HG02623 (cell line): ENCODE measurements around the gene C1orf159.

Source experiments
- ATAC-seq: cut with Tn5 transposase; IDR thresholded peaks from one replicate; pipeline ENCODE4 v1.9.1; 2021; ENCODE audit warnings: moderate library complexity; ENCODE audit not compliant: unreplicated experiment

The C1orf159 gene

DNA sequence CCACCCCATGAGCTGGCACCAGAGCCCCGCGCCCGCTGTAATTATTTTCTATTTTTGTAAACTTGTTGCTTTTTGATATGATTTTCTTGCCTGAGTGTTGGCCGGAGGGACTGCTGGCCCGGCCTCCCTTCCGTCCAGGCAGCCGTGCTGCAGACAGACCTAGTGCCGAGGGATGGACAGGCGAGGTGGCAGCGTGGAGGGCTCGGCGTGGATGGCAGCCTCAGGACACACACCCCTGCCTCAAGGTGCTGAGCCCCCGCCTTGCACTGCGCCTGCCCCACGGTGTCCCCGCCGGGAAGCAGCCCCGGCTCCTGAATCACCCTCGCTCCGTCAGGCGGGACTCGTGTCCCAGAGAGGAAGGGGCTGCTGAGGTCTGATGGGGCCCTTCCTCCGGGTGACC lies 60.9 kb downstream of the C1orf159 start:
- no peak for ATAC-seq

DNA sequence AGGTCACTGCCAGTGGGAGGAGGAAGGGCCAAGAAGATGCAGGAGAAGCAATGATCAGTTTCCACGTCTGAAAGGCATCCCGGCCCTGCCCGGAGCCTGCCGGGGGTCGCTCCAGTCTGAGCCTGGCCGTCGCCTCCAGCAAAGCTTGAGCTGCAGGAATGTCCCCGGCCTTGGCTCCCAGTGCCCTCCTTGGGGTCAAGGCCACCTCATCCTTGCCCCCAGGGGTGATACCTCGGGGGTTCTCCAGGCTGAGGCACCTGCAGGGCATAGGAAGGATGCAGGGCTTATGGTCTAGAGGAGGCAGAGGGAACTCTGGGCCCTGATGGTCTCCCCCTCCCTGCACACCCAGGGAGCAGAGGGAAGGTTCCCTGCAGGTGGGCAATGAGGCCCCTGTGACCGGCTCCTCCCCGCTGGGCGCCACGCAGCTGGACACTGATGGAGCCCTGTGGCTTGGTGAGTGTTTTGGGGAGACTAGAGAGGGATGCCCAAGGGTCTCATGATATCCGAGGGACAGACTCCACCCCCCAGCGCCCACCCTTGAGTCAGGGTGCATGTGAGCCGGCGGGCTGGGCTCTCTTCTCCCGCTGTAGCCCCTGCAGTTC lies 61.7 kb downstream of the C1orf159 start:
- no peak for ATAC-seq

- no peak for ATAC-seq
Observed at GRCh38 chr1:1053682-1054081, 62.2 kb downstream of the C1orf159 start.

DNA sequence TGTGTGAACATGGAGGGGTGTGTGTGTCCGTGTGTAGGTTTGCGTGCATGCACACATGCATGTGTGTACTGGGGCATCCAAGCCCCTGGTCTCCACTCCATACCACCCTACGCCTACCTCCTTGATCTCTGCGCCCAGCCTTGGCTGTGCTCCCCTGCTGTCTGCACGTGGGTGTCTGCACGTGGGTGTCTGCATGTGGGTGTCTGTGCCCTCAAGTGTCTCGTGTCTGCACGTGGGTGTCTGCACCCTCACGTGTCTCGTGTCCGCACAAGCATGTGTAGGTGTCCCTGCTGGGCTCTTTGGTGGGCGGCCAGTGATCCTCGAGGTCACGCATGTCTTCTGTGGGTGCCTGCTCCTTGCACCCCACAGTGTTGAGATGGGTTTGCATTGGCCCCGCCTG lies 62.9 kb downstream of the C1orf159 start:
- no peak for ATAC-seq

GRCh38 chr1:1052003-1052840 lies 63.7 kb downstream of the C1orf159 start:
- no peak for ATAC-seq

- no peak for ATAC-seq
Observed at GRCh38 chr1:1051127-1051810, 64.6 kb downstream of the C1orf159 start.

DNA sequence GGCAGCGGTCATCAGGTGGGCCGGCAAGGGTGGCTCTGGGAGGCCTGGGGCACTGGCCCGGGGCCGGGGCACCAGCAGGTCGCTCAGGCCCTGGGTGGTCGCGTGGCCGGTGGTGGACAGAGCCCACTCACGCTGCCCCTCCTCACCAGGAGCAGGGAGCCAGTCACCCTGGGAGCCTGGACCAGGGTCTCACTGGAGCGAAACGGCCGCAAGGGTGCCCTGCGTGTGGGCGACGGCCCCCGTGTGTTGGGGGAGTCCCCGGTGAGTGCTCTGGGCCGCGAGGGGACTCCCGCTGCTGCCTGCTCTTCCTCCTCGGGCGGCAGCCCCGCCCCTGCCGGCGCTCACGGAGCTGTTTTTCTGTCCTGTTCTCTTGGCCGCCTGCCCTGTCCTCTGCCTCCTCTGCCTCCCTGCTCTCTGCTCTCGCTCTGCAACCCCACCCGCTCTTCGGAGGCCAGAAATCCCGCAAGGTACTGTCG lies 65.3 kb downstream of the C1orf159 start:
- ATAC-seq: no peak

DNA sequence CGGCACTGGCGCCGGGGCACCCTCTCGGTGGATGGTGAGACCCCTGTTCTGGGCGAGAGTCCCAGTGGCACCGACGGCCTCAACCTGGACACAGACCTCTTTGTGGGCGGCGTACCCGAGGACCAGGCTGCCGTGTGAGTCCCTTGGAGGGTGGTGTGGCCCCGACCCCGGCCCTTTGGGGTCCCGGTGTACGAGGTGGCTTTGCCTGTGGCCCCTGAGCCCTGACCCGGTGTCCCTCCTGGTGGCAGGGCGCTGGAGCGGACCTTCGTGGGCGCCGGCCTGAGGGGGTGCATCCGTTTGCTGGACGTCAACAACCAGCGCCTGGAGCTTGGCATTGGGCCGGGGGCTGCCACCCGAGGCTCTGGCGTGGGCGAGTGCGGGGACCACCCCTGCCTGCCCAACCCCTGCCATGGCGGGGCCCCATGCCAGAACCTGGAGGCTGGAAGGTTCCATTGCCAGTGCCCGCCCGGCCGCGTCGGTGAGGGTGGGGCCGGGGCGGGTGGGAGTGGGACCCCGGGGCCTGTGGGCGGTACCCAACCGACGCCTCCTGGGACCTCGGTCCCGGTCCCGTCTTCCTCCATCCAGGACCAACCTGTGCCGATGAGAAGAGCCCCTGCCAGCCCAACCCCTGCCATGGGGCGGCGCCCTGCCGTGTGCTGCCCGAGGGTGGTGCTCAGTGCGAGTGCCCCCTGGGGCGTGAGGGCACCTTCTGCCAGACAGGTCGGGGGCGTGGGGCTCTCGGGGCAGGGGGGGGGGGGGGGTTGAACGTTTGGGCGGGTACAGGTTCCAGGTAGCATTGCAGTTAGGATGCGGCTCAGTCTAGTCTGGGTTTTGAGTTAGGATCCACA lies 66.3 kb downstream of the C1orf159 start:
- ATAC-seq: no peak

DNA sequence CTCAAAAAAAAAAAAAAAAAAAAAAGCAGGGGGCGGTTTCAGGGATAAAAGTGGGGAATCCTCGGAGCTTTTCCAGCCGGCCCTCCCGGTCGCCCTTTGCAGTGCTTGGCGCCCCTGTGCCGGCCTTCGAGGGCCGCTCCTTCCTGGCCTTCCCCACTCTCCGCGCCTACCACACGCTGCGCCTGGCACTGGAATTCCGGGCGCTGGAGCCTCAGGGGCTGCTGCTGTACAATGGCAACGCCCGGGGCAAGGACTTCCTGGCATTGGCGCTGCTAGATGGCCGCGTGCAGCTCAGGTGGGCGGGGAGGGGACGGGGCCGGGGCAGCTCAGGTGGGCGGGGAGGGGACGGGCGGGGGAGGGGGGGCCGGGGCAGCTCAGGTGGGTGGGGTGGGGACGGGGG lies 67.1 kb downstream of the C1orf159 start:
- ATAC-seq: no peak

DNA sequence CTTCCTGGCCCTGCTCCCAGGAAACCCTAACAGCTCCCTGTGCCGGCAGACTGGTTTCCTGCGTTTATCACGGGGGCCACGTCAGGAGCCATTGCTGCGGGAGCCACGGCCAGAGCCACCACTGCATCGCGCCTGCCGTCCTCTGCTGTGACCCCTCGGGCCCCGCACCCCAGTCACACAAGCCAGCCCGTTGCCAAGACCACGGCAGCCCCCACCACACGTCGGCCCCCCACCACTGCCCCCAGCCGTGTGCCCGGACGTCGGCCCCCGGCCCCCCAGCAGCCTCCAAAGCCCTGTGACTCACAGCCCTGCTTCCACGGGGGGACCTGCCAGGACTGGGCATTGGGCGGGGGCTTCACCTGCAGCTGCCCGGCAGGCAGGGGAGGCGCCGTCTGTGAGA lies 67.9 kb downstream of the C1orf159 start:
- no peak for ATAC-seq

- no peak for ATAC-seq
Observed at GRCh38 chr1:1047407-1047806, 68.5 kb downstream of the C1orf159 start.

- ATAC-seq: no peak
Observed at GRCh38 chr1:1046767-1047166, 69.1 kb downstream of the C1orf159 start.

DNA sequence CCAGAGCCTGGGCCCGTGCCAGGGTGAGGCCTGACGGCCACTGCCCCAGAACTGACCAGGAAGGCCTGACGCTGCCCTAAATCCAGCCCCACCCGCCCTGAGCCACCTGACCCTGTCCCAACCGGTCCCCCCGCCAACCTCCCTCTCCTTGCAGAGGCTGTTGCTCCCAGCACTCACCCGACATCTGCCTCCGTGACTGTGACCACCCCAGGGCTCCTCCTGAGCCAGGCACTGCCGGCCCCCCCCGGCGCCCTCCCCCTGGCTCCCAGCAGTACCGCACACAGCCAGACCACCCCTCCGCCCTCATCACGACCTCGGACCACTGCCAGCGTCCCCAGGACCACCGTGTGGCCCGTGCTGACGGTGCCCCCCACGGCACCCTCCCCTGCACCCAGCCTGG lies 69.6 kb downstream of the C1orf159 start:
- no peak for ATAC-seq

DNA sequence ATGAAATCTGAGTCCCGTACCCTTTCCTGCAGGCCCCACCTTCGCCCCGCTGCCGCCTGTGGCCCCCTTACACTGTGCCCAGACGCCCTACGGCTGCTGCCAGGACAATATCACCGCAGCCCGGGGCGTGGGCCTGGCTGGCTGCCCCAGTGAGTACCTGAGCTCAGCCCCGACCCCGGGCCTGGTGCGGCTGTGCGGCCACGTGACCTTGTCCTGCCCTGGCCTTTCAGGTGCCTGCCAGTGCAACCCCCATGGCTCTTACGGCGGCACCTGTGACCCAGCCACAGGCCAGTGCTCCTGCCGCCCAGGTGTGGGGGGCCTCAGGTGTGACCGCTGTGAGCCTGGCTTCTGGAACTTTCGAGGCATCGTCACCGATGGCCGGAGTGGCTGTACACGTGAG lies 70.8 kb downstream of the C1orf159 start:
- no peak for ATAC-seq

DNA sequence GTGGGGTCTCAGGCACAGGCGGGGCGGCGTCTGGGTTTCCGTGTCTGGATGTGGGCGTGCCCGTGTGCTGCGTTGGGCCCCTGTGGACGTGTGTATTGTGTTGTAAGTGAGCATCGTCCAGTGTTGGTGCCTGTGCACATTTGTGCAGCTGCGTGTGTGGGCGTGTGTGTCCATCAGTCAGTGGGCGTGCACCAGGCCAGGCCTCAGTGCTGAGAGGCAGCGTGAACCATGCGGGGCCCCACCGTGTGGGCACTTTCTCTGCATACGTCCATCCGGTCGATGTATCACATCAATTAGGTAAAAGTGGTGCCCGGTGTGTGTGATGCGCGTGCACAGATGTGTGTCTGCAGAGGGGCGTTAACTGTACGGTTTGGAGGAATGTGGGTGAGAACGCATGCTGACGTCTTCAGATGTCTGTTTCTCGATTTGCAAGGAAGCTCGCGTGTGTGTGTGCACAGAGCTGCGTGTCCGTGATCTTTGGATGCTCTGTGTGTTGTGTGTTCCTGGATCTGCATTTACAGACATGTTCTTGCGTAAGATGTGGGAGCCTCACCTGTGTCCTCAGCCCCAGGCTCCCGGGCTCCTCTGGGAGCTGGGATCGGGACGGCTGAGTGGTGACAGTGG lies 71.3 kb downstream of the C1orf159 start:
- ATAC-seq: no peak

DNA sequence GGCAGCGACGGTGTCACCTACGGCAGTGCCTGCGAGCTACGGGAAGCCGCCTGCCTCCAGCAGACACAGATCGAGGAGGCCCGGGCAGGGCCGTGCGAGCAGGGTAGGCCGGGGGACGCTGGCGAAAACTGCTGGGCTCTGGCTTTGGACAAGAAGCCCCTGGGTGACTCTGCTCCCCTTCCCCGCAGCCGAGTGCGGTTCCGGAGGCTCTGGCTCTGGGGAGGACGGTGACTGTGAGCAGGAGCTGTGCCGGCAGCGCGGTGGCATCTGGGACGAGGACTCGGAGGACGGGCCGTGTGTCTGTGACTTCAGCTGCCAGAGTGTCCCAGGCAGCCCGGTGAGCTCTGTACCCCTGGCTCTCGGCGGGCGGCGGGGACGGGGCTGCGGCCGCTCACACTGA lies 72.0 kb downstream of the C1orf159 start:
- ATAC-seq: no peak

DNA sequence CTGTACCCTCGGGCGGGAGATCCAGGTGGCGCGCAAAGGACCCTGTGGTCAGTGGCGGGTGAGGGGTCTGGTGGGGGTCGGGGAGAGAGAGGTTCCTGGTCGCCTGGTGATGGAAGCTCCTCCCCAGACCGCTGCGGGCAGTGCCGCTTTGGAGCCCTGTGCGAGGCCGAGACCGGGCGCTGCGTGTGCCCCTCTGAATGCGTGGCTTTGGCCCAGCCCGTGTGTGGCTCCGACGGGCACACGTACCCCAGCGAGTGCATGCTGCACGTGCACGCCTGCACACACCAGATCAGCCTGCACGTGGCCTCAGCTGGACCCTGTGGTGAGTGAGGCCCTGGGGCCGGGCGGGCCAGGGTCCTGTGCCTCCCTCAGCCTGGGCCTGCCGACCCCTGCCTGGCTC lies 72.5 kb downstream of the C1orf159 start:
- no peak for ATAC-seq

- ATAC-seq: no peak
Observed at GRCh38 chr1:1042835-1043234, 73.1 kb downstream of the C1orf159 start.

GRCh38 chr1:1041873-1042272 lies 74.0 kb downstream of the C1orf159 start:
- ATAC-seq: no peak

DNA sequence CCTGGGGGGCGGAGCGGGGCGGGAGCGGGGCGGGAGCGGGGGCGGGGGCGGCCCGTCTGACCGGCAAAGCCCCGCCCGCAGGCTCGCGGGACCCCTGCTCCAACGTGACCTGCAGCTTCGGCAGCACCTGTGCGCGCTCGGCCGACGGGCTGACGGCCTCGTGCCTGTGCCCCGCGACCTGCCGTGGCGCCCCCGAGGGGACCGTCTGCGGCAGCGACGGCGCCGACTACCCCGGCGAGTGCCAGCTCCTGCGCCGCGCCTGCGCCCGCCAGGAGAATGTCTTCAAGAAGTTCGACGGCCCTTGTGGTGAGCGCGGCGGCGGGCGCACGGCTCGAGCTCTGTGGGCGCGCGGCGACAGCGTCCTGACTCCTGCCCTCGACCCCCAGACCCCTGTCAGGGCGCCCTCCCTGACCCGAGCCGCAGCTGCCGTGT lies 74.8 kb downstream of the C1orf159 start:
- ATAC-seq: no peak
